HL-60 (cell line): ENCODE data around the gene NAT14.

Experiments used
- SPI1 ChIP-seq: IDR thresholded peaks from 2 replicates; pipeline ENCODE4 v1.6.1; 2012; ENCODE audit warnings: low read depth, mild to moderate bottlenecking, borderline replicate concordance
- TF ChIP-seq, protein P1 (sequence below): IDR thresholded peaks from one replicate; pipeline ENCODE4 v1.5.1; 2011; ENCODE audit warnings: low read length, control low read depth, inconsistent platforms; ENCODE audit not compliant: insufficient read depth

DNA sequence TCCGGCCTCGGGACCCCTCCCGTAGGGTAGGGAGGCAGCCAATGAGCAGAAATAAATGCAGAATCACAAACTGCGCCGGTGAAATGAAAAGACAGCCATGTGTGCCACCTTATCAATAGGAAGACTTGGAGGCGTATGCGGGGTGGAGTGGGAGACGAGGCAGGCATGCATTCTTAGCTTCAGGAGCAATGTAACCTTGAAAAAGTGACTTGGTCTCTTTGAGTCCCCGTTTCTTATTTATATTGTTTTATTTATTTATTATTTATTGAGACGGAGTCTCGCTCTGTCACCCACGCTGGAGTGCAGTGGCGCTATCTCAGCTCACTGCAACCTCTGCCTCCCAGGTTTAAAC lies 19.2 kb downstream of the NAT14 start:
- TF ChIP-seq, protein P1, sequence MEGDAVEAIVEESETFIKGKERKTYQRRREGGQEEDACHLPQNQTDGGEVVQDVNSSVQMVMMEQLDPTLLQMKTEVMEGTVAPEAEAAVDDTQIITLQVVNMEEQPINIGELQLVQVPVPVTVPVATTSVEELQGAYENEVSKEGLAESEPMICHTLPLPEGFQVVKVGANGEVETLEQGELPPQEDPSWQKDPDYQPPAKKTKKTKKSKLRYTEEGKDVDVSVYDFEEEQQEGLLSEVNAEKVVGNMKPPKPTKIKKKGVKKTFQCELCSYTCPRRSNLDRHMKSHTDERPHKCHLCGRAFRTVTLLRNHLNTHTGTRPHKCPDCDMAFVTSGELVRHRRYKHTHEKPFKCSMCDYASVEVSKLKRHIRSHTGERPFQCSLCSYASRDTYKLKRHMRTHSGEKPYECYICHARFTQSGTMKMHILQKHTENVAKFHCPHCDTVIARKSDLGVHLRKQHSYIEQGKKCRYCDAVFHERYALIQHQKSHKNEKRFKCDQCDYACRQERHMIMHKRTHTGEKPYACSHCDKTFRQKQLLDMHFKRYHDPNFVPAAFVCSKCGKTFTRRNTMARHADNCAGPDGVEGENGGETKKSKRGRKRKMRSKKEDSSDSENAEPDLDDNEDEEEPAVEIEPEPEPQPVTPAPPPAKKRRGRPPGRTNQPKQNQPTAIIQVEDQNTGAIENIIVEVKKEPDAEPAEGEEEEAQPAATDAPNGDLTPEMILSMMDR, result no peak
- TF ChIP-seq SPI1, result no peak
